DND-41 (cell line): Measurements from ENCODE around the gene CPXM2.

Experiments used
- ATAC-seq: fragments of 200-7000 bp; cut with Tn5 transposase; 3 replicates; pipeline ENCODE4 v1.9.1; 2021; ENCODE audit warnings: low read depth; ENCODE audit not compliant: insufficient read depth
- DNase-seq: peaks from one replicate; pipeline ENCODE4 v3.0.0-alpha.2; 2020
- H2AFZ ChIP-seq: 2 replicates; pipeline ENCODE4 v1.6.0; 2012; ENCODE audit warnings: low read depth, low read length
- H3K27ac ChIP-seq: 2 replicates; pipeline ENCODE4 v1.5.1; 2012; ENCODE audit warnings: low read length, inconsistent platforms
- H3K27me3 ChIP-seq: fragments of 200-600 bp; sonication (generic); 2 replicates; pipeline ENCODE4 v1.6.0; 2012; ENCODE audit warnings: low read length, mild to moderate bottlenecking, inconsistent platforms; ENCODE audit not compliant: insufficient read depth, poor library complexity
- H3K36me3 ChIP-seq: 2 replicates; pipeline ENCODE4 v1.5.1; 2012; ENCODE audit warnings: low read length, inconsistent platforms; ENCODE audit not compliant: insufficient read depth
- H3K4me1 ChIP-seq: 2 replicates; pipeline ENCODE4 v1.5.1; 2012; ENCODE audit warnings: mild to moderate bottlenecking, low read length; ENCODE audit not compliant: insufficient read depth
- H3K4me2 ChIP-seq: 2 replicates; pipeline ENCODE4 v1.6.0; 2012; ENCODE audit warnings: mild to moderate bottlenecking, moderate library complexity, low read length, inconsistent platforms; ENCODE audit not compliant: insufficient read depth
- H3K4me3 ChIP-seq, 2 experiments: fragments of 200-600 bp in 1 of 2; shearing (Covaris generic) in 1 of 2; 2 replicates each; pipeline ENCODE4 v1.5.1; 2012 to 2016; ENCODE audit warnings: inconsistent platforms in 2 of 2, low read length in 2 of 2, mild to moderate bottlenecking in 2 of 2, low read depth in 1 of 2, moderate library complexity in 1 of 2
- H3K79me2 ChIP-seq: 2 replicates; pipeline ENCODE4 v1.6.0; 2012; ENCODE audit warnings: low read length, inconsistent platforms; ENCODE audit not compliant: insufficient read depth
- H3K9ac ChIP-seq: 2 replicates; pipeline ENCODE4 v1.6.0; 2012; ENCODE audit warnings: low read depth, mild to moderate bottlenecking, inconsistent platforms, low read length, moderate library complexity
- H3K9me3 ChIP-seq: 2 replicates; pipeline ENCODE4 v1.5.1; 2012; ENCODE audit warnings: low read length, moderate library complexity, mild to moderate bottlenecking, inconsistent platforms; ENCODE audit not compliant: insufficient read depth, severe bottlenecking
- H4K20me1 ChIP-seq: 2 replicates; pipeline ENCODE4 v1.6.0; 2012; ENCODE audit warnings: low read length; ENCODE audit not compliant: insufficient read depth
- EZH2 ChIP-seq: IDR thresholded peaks from 3 replicates; pipeline ENCODE4 v1.6.1; 2012; ENCODE audit warnings: borderline replicate concordance, low read depth, mild to moderate bottlenecking, moderate library complexity, low read length, inconsistent platforms; ENCODE audit not compliant: severe bottlenecking
- TF ChIP-seq, protein P1 (sequence below): IDR thresholded peaks from 2 replicates; pipeline ENCODE4 v1.5.1; 2012; ENCODE audit warnings: borderline replicate concordance, low read length, moderate library complexity, mild to moderate bottlenecking; ENCODE audit not compliant: poor library complexity, severe bottlenecking; ENCODE audit errors: extremely low read depth

CPXM2 gene

DNA sequence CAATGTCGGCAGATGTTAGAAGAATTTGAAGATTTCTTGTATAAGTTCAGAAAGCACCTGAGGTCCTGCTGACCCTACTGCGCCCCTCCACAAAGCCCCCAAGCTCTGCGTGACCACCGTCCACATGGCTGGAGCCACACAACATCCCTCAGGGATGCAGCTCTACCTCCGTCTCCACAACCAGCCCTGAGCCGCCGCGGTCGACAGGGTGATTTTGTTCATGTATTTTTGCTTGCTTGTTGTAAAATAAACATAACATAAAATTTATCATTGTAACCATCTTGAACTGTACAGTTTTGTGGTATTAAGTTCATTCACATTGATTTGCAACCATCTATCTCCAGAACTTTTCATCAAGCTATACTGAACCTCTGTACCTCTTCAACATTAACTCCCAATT is 50.5 kb downstream of the CPXM2 start:
- Histone ChIP-seq H3K4me2 (no peak overlapping the region), H2AFZ (no peak overlapping the region), H3K27me3 (peaks cover 43% of the 10 kb centered on the region), H3K79me2 (no peaks in the 10 kb centered on the region), H3K36me3 (no peaks in the 10 kb centered on the region), H3K4me1 (no peaks in the 10 kb centered on the region), H4K20me1 (no peaks in the 10 kb centered on the region), H3K9me3 (no peaks in the 10 kb centered on the region), H3K27ac (no peak overlapping the region), H3K9ac (no peak overlapping the region), H3K4me3 (no peak overlapping the region)
- TF ChIP-seq, protein P1, sequence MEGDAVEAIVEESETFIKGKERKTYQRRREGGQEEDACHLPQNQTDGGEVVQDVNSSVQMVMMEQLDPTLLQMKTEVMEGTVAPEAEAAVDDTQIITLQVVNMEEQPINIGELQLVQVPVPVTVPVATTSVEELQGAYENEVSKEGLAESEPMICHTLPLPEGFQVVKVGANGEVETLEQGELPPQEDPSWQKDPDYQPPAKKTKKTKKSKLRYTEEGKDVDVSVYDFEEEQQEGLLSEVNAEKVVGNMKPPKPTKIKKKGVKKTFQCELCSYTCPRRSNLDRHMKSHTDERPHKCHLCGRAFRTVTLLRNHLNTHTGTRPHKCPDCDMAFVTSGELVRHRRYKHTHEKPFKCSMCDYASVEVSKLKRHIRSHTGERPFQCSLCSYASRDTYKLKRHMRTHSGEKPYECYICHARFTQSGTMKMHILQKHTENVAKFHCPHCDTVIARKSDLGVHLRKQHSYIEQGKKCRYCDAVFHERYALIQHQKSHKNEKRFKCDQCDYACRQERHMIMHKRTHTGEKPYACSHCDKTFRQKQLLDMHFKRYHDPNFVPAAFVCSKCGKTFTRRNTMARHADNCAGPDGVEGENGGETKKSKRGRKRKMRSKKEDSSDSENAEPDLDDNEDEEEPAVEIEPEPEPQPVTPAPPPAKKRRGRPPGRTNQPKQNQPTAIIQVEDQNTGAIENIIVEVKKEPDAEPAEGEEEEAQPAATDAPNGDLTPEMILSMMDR, result no peak
- no peak for TF ChIP-seq EZH2
- ATAC-seq (no peak), DNase-seq (no peak)

DNA sequence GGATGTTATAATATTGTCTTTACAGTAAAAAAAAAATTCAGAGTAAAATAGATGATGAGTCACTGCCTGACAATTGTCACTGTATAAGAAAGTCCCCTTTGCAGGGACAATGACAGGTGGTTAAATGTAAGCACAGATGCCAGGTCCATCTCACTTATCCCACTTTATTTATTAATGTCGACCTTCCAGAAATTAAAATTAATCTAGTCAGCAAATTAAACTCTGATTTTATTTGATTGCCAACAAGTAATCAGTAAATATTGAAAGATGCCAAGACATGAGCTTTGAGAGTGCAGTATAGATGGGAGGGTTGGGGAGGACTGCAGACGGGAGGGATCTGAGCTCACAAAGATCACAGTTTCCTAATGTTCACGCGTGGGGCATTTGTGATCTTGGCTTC is 50.9 kb downstream of the CPXM2 start:
- no peak for DNase-seq
- no peak overlapping the region for H3K4me2 ChIP-seq
- no peaks in the 10 kb centered on the region for H3K36me3 ChIP-seq
- H2AFZ ChIP-seq, result no peak overlapping the region
- H3K9me3 ChIP-seq, result no peaks in the 10 kb centered on the region
- peaks cover 47% of the 10 kb centered on the region for H3K27me3 ChIP-seq
- no peak overlapping the region for H3K9ac ChIP-seq
- H3K4me1 ChIP-seq, result no peaks in the 10 kb centered on the region
- no peaks in the 10 kb centered on the region for H3K79me2 ChIP-seq
- H3K4me3 ChIP-seq, result no peak overlapping the region
- no peak overlapping the region for H3K27ac ChIP-seq
- TF ChIP-seq, protein P1, result no peak
- no peak for TF ChIP-seq EZH2
- H4K20me1 ChIP-seq, result no peaks in the 10 kb centered on the region
- no peak for ATAC-seq

DNA sequence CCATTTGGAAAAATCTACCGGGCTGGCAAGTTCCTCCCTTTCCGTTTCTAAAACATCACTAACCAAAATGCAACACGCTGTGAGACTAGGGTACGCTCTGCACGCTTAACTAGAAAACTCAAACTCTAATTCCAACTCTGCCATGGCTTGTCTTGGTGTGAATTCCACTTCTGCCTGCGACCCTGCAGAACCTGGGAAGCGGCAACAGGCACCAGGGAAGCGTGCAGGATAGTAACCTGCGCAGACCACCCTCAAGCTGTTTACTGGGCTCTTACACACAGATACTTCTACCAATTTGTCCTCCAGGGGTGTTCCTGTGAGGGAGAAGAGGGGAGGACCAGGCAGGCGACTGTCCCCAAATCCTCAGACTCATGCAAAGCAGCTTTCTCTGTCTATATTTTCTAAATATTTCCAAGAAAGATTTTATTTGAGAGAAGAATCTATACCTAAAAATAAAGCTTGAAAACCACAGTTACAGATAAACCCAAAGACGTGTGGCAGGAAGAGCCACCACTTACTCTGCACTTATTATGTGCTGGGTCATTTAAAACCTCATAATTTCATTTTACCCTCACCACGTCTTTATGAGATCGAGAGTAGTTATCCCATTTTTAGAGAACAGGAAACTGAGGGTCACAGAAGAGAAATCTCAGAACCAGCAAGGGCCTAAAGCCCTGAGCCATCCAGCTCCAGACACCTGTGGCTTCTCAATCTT is 52.9 kb downstream of the CPXM2 start:
- H3K27me3 ChIP-seq, result peaks cover 64% of the 10 kb centered on the region
- DNase-seq (no peak), ATAC-seq (no peak)
- H3K4me3 ChIP-seq, result no peak overlapping the region
- H3K27ac ChIP-seq, result no peak overlapping the region
- no peak overlapping the region for H3K4me2 ChIP-seq
- no peak overlapping the region for H3K9ac ChIP-seq
- H3K9me3 ChIP-seq, result no peaks in the 10 kb centered on the region
- H3K36me3 ChIP-seq, result no peaks in the 10 kb centered on the region
- no peaks in the 10 kb centered on the region for H3K79me2 ChIP-seq
- TF ChIP-seq EZH2, result no peak
- TF ChIP-seq, protein P1, result no peak
- no peak overlapping the region for H2AFZ ChIP-seq
- no peaks in the 10 kb centered on the region for H3K4me1 ChIP-seq
- H4K20me1 ChIP-seq, result no peaks in the 10 kb centered on the region
